ENCODE results near the gene TSPAN16. TPM values are rescaled to one million over a fixed set of nuclear protein-coding genes. Genes with fewer than 3 reads are reported as not detected.

The TSPAN16 gene
- total and polyA plus RNA-seq, 2 donors (not counting 3 experiments of a cell fraction or from before 2014, with no cell fraction given), result not detected

DNA sequence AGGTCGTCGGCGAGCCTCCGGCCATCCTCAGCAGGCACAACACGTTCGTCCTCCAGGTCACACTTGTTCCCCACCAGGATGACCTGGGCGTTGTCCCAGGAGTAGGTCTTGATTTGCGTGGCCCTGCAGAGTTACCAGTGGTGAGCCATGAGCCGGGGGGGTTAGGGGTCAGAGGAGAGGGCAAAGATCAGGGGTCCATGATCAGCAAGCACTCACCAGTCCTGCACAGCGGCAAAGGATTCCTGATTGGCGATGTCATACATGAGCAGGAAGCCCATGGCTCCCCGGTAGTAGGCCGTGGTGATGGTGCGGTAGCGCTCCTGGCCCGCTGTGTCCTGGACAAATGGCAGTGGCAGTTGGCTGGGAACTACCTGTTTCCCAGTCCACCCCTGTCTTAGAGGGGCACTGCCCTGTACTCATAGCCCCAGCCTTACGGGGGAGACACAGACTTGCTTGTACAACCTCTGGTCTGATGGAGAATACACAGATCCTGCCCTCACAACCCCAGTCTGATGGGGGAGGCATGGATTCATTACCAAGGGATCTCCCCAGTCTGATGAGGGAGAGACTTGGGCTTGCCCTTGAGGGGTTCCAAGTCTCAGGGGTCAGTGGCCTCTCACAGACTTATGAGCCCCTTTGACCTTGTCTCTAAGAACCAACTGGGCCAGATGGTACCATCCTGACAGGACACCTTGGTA is 39.6 kb downstream of the TSPAN16 start:
- TF ChIP-seq, protein P1, sequence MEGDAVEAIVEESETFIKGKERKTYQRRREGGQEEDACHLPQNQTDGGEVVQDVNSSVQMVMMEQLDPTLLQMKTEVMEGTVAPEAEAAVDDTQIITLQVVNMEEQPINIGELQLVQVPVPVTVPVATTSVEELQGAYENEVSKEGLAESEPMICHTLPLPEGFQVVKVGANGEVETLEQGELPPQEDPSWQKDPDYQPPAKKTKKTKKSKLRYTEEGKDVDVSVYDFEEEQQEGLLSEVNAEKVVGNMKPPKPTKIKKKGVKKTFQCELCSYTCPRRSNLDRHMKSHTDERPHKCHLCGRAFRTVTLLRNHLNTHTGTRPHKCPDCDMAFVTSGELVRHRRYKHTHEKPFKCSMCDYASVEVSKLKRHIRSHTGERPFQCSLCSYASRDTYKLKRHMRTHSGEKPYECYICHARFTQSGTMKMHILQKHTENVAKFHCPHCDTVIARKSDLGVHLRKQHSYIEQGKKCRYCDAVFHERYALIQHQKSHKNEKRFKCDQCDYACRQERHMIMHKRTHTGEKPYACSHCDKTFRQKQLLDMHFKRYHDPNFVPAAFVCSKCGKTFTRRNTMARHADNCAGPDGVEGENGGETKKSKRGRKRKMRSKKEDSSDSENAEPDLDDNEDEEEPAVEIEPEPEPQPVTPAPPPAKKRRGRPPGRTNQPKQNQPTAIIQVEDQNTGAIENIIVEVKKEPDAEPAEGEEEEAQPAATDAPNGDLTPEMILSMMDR (IDR thresholded peaks at IDR 0.05; ENCODE audit: extremely low read depth in 1 of 2, insufficient read depth in 1 of 2, low read depth in 1 of 2, low read length in 2 of 2), result no peak
- no peak for TF ChIP-seq JUN (IDR thresholded peaks at IDR 0.05; ENCODE audit: borderline replicate concordance, insufficient read depth, insufficient read length, low read depth)
- TF ChIP-seq MYC (IDR thresholded peaks at IDR 0.05; ENCODE audit: low read depth, low read length), result no peak
- no peak for TF ChIP-seq POLR2AphosphoS5 (IDR thresholded peaks at IDR 0.05; ENCODE audit: insufficient read depth, low read depth, low read length)
- no peak for TF ChIP-seq GATA2 (IDR thresholded peaks at IDR 0.05; ENCODE audit: insufficient read depth, insufficient read length, low read depth, low read length)
- no peak for TF ChIP-seq POLR2A (IDR thresholded peaks at IDR 0.05; ENCODE audit: low read depth, low read length)
- TF ChIP-seq, protein P2, sequence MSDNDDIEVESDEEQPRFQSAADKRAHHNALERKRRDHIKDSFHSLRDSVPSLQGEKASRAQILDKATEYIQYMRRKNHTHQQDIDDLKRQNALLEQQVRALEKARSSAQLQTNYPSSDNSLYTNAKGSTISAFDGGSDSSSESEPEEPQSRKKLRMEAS (IDR thresholded peaks at IDR 0.05; ENCODE audit: insufficient read depth, insufficient read length), result no peak
- no peak for TF ChIP-seq EZH2 (IDR thresholded peaks at IDR 0.05; ENCODE audit: borderline replicate concordance, low read depth, low read length, severe bottlenecking)
- no peak for TF ChIP-seq FOS (IDR thresholded peaks at IDR 0.05; ENCODE audit: borderline replicate concordance, insufficient read depth, low read length)
- no peaks in the 10 kb centered on the region for H3K9me1 ChIP-seq (replicated peaks; ENCODE audit: control insufficient read depth, extremely low read depth, insufficient read depth, low read length)
- peaks cover 11% of the 10 kb centered on the region for H3K4me1 ChIP-seq (ENCODE audit: control insufficient read depth, extremely low read depth, insufficient read depth, low read length)
- FAIRE-seq, result no peak
- H3K4me3 ChIP-seq (replicated peaks in 1 of 3; ENCODE audit: insufficient read depth in 1 of 3, low read depth in 1 of 3, low read length in 3 of 3), result no peak overlapping the region
- H4K20me1 ChIP-seq (replicated peaks; ENCODE audit: control insufficient read depth, extremely low read depth, insufficient read depth, low read length), result no peaks in the 10 kb centered on the region
- dilution Hi-C loops (cut with MboI; ENCODE audit: extremely low pct_ligation_motif_present, low sequenced_read_pairs) (no loop called here), intact Hi-C loops (cut with micrococcal nuclease) (no loop called here)
- POLR2A ChIA-PET, result no interaction called here
- no peaks in the 10 kb centered on the region for H3K9me3 ChIP-seq (replicated peaks; ENCODE audit: control insufficient read depth, insufficient read depth, low read length)
- no peaks in the 10 kb centered on the region for H3K79me2 ChIP-seq (ENCODE audit: control insufficient read depth, insufficient read depth, low read length)
- H2AFZ ChIP-seq (ENCODE audit: low read depth, low read length), result no peak overlapping the region
- H3K36me3 ChIP-seq (ENCODE audit: control insufficient read depth in 2 of 2, extremely low read depth in 1 of 2, insufficient read depth in 2 of 2, low read length in 2 of 2), result peaks cover 0 to 11% of the 10 kb centered on the region in 2 experiments
- H3K27ac ChIP-seq (ENCODE audit: insufficient read depth, low read depth, low read length), result no peak overlapping the region
- CTCF ChIA-PET, result no interaction called here
- no peak for DNase-seq (ENCODE audit: low read depth, low spot score)
- H3K4me2 ChIP-seq (ENCODE audit: insufficient read depth, low read length), result no peak overlapping the region
- no TSS peak for BruUV-seq (replicated peaks)
- no peaks in the 10 kb centered on the region for H3K27me3 ChIP-seq (ENCODE audit: control insufficient read depth in 2 of 2, insufficient read depth in 2 of 2, low read length in 2 of 2)
- H3K9ac ChIP-seq (replicated peaks; ENCODE audit: extremely low read depth, insufficient read depth, low read length), result no peak overlapping the region
